GM23338 (cell line): ENCODE measurements around the gene CATSPERE. TPM values are rescaled to one million over a fixed set of nuclear protein-coding genes. Genes with fewer than 3 reads are reported as not detected.

Experiments used
- ATAC-seq: fragments of 200-7000 bp; cut with Tn5 transposase; 3 replicates; pipeline ENCODE4 v1.9.1; 2020
- DNase-seq: peaks from one replicate; pipeline ENCODE4 v3.0.0-alpha.2; 2015; ENCODE audit warnings: low spot score
- H2AFZ ChIP-seq: fragments of 200-600 bp; sonication (generic); 2 replicates; pipeline ENCODE4 v1.8.0; 2016; ENCODE audit warnings: antibody characterized with exemption, mild to moderate bottlenecking, moderate library complexity
- H3F3A ChIP-seq: fragments of 200-600 bp; sonication (generic); replicated peaks from 2 replicates; pipeline ENCODE4 v1.8.0; 2017; ENCODE audit warnings: antibody characterized with exemption, mixed run types, low read depth
- H3K27ac ChIP-seq: fragments of 200-600 bp; sonication (generic); 2 replicates; pipeline ENCODE4 v1.6.1; 2016; ENCODE audit warnings: low read depth
- H3K27me3 ChIP-seq: fragments of 200-600 bp; sonication (generic); 2 replicates; pipeline ENCODE4 v1.8.0; 2016; ENCODE audit warnings: mild to moderate bottlenecking, mixed run types, moderate library complexity; ENCODE audit not compliant: insufficient read depth
- H3K36me3 ChIP-seq: fragments of 200-600 bp; sonication (generic); 2 replicates; pipeline ENCODE4 v1.8.0; 2016; ENCODE audit warnings: mild to moderate bottlenecking; ENCODE audit not compliant: insufficient read depth
- H3K4me1 ChIP-seq: fragments of 200-600 bp; sonication (generic); 2 replicates; pipeline ENCODE4 v1.8.0; 2016; ENCODE audit warnings: mild to moderate bottlenecking, moderate library complexity; ENCODE audit not compliant: insufficient read depth
- H3K4me2 ChIP-seq: fragments of 200-600 bp; sonication (generic); 2 replicates; pipeline ENCODE4 v1.7.1; 2017; ENCODE audit warnings: mixed run types
- H3K4me3 ChIP-seq: fragments of 200-600 bp; sonication (generic); 2 replicates; pipeline ENCODE4 v1.6.1; 2016; ENCODE audit warnings: mixed run types
- H3K79me2 ChIP-seq: fragments of 200-600 bp; sonication (generic); replicated peaks from 2 replicates; pipeline ENCODE4 v1.8.0; 2017; ENCODE audit warnings: mild to moderate bottlenecking; ENCODE audit not compliant: insufficient read depth
- H3K9me2 ChIP-seq: fragments of 200-600 bp; sonication (generic); 2 replicates; pipeline ENCODE4 v1.8.0; 2017; ENCODE audit not compliant: insufficient read depth
- H4K20me1 ChIP-seq: fragments of 200-600 bp; sonication (generic); replicated peaks from 2 replicates; pipeline ENCODE4 v1.8.0; 2017; ENCODE audit warnings: mild to moderate bottlenecking; ENCODE audit not compliant: insufficient read depth
- H3K27ac Mint-ChIP-seq: 2 replicates; pipeline ENCODE4 v1.8.0; 2020; ENCODE audit warnings: inconsistent platforms, mild to moderate bottlenecking, moderate library complexity, mixed read lengths
- H3K27me3 Mint-ChIP-seq: 3 replicates; pipeline ENCODE4 v1.8.0; 2022; ENCODE audit warnings: low read depth, mild to moderate bottlenecking, moderate library complexity, mixed read lengths, inconsistent platforms; ENCODE audit not compliant: insufficient read depth, poor library complexity
- H3K36me3 Mint-ChIP-seq: 3 replicates; pipeline ENCODE4 v1.8.0; 2021; ENCODE audit warnings: low read depth, mild to moderate bottlenecking, inconsistent platforms, moderate library complexity, mixed read lengths
- H3K4me1 Mint-ChIP-seq: 3 replicates; pipeline ENCODE4 v1.8.0; 2020; ENCODE audit warnings: mild to moderate bottlenecking, inconsistent platforms, mixed read lengths
- H3K4me3 Mint-ChIP-seq: 3 replicates; pipeline ENCODE4 v1.8.0; 2021; ENCODE audit warnings: moderate library complexity, mild to moderate bottlenecking, inconsistent platforms, mixed read lengths
- H3K9me3 Mint-ChIP-seq: 3 replicates; pipeline ENCODE4 v1.8.0; 2020; ENCODE audit warnings: moderate library complexity, mild to moderate bottlenecking, inconsistent platforms, mixed read lengths
- CREB1 ChIP-seq: fragments of 250-450 bp; sonication (Bioruptor Pico); IDR thresholded peaks from 2 replicates; pipeline ENCODE4 v1.5.0; 2020; ENCODE audit warnings: low read depth, mild to moderate bottlenecking, moderate library complexity
- CTCF ChIP-seq, 2 experiments: fragments of 200-600 bp in 1 of 2; sonication (generic) in 1 of 2; conservative IDR thresholded peaks; 2 replicates each; pipeline versions ENCODE4 v1.5.1 to v1.6.1; 2016 to 2017; ENCODE audit warnings: antibody characterized with exemption in 2 of 2, low read depth in 2 of 2, mild to moderate bottlenecking in 2 of 2, moderate library complexity in 1 of 2
- ETS1 ChIP-seq: IDR thresholded peaks from 2 replicates; pipeline ENCODE4 v1.6.1; 2016; ENCODE audit warnings: antibody characterized with exemption
- EZH2 ChIP-seq: fragments of 200-600 bp; sonication (generic); IDR thresholded peaks from one replicate; pipeline ENCODE4 v1.8.0; 2017; ENCODE audit warnings: antibody characterized with exemption, mild to moderate bottlenecking, low read depth; ENCODE audit not compliant: unreplicated experiment
- EZH2phosphoT487 ChIP-seq: fragments of 200-600 bp; sonication (generic); IDR thresholded peaks from one replicate; pipeline ENCODE4 v1.8.1; 2018; ENCODE audit warnings: antibody characterized with exemption; ENCODE audit not compliant: unreplicated experiment
- JUNB ChIP-seq: IDR thresholded peaks from one replicate; pipeline ENCODE4 v1.6.1; 2016; ENCODE audit warnings: antibody characterized with exemption; ENCODE audit not compliant: unreplicated experiment
- NANOG ChIP-seq: IDR thresholded peaks from 2 replicates; pipeline ENCODE4 v1.6.1; 2016; ENCODE audit warnings: antibody characterized with exemption, borderline replicate concordance
- POLR2AphosphoS5 ChIP-seq: IDR thresholded peaks from 2 replicates; pipeline ENCODE4 v1.6.1; 2016; ENCODE audit warnings: antibody characterized with exemption, low read depth
- REST ChIP-seq: IDR thresholded peaks from one replicate; pipeline ENCODE4 v1.6.1; 2018; ENCODE audit warnings: antibody characterized with exemption; ENCODE audit not compliant: unreplicated experiment
- STAT1 ChIP-seq: IDR thresholded peaks from one replicate; pipeline ENCODE4 v1.6.1; 2016; ENCODE audit warnings: antibody characterized with exemption; ENCODE audit not compliant: unreplicated experiment
- ZNF114 ChIP-seq: fragments of 250-450 bp; sonication (Bioruptor Pico); IDR thresholded peaks from 2 replicates; pipeline ENCODE4 v1.5.0; 2020; ENCODE audit warnings: mild to moderate bottlenecking, moderate library complexity
- ZNF331 ChIP-seq: fragments of 250-450 bp; sonication (Bioruptor Pico); IDR thresholded peaks from 2 replicates; pipeline ENCODE4 v1.5.0; 2020; ENCODE audit warnings: low read depth, mild to moderate bottlenecking, moderate library complexity
- ZNF462 ChIP-seq: fragments of 250-450 bp; sonication (Bioruptor Pico); IDR thresholded peaks from 2 replicates; pipeline ENCODE4 v1.5.0; 2020; ENCODE audit warnings: mild to moderate bottlenecking, moderate library complexity
- polyA plus RNA-seq: library from polyadenylated mRNA; unstranded; fragments of >200 nt; fragmentation: Nextera tagmentation; extraction: Ambion mirVana; gene quantifications from 2 replicates; pipeline ENCODE4 v1.2.1, GENCODE V29; 2016
- total RNA-seq: library from RNA; depleted of rRNA; stranded (reverse); fragments of >200 nt; shearing (Covaris generic); gene quantifications from 2 replicates; pipeline ENCODE4 v1.2.3, GENCODE V29; 2014

Gene CATSPERE
- total and polyA plus RNA-seq, 2 experiments from 2014 or later: 0.70 TPM; not detected in 1

- no peak overlapping the region for H3K4me3 ChIP-seq
- no peak overlapping the region for H3K4me2 ChIP-seq
Observed at GRCh38 chr1:244427647-244428046, 33.4 kb upstream of the CATSPERE start.

More at GRCh38 chr1:244427647-244428046, 33.4 kb upstream of the CATSPERE start:
- H3K4me1 ChIP-seq: no peaks in the 10 kb centered on the region
- peaks cover 28% of the 10 kb centered on the region; the same call in 2 of the 3 replicates for H3K36me3 Mint-ChIP-seq
- H3K79me2 ChIP-seq: peaks cover 7% of the 10 kb centered on the region; the same call in 1 of the 2 replicates
- no peaks in the 10 kb centered on the region for H3K27me3 Mint-ChIP-seq
- no peak overlapping the region for H3K27ac Mint-ChIP-seq
- H3K27me3 ChIP-seq: no peaks in the 10 kb centered on the region
- H3F3A ChIP-seq: no peaks in the 10 kb centered on the region
- no peak overlapping the region for H3K4me3 Mint-ChIP-seq
- no peak overlapping the region for H2AFZ ChIP-seq
- no peaks in the 10 kb centered on the region for H3K9me2 ChIP-seq
- no peaks in the 10 kb centered on the region; the same call in 2 of the 3 replicates for H3K4me1 Mint-ChIP-seq
- H3K27ac ChIP-seq: no peak overlapping the region
- peaks cover 5% of the 10 kb centered on the region for H4K20me1 ChIP-seq
- peaks cover 10% of the 10 kb centered on the region; the same call in 1 of the 2 replicates for H3K36me3 ChIP-seq
- DNase-seq (no peak), ATAC-seq (no peak)
- no peak for TF ChIP-seq CREB1 (CRISPR knock-in tag)
- TF ChIP-seq JUNB: no peak
- TF ChIP-seq CTCF (conservative IDR thresholded peaks at IDR 0.05; ENCODE audit: low read depth in 2 of 2): no peak
- no peak for TF ChIP-seq NANOG
- no peak for TF ChIP-seq ZNF114
- TF ChIP-seq ZNF462: no peak
- TF ChIP-seq STAT1: no peak
- TF ChIP-seq ETS1: no peak
- no peak for TF ChIP-seq EZH2
- no peak for TF ChIP-seq ZNF331 (CRISPR knock-in tag)
- TF ChIP-seq POLR2AphosphoS5: no peak
- no peak for TF ChIP-seq REST
- TF ChIP-seq EZH2phosphoT487: no peak
- no peaks in the 10 kb centered on the region for H3K9me3 Mint-ChIP-seq
